Type B pancreatic cell (in vitro differentiated cells): ENCODE results near the gene PFN3. TPM values are rescaled to one million over a fixed set of nuclear protein-coding genes. Genes with fewer than 3 reads are reported as not detected.

Source experiments
- DNase-seq: peaks from one replicate; pipeline ENCODE4 v3.0.0; 2021; ENCODE audit warnings: mixed read lengths; ENCODE audit not compliant: unreplicated experiment; ENCODE audit errors: extremely low spot score
- H3K27ac Mint-ChIP-seq: 2 replicates; pipeline ENCODE4 v1.8.0; 2021; ENCODE audit warnings: mild to moderate bottlenecking, mixed read lengths
- H3K27me3 Mint-ChIP-seq: 2 replicates; pipeline ENCODE4 v1.8.0; 2021; ENCODE audit warnings: mixed read lengths
- H3K36me3 Mint-ChIP-seq: 2 replicates; pipeline ENCODE4 v1.8.0; 2021; ENCODE audit warnings: mixed read lengths
- H3K4me1 Mint-ChIP-seq: one replicate; pipeline ENCODE4 v1.8.0; 2021; ENCODE audit warnings: mixed read lengths; ENCODE audit not compliant: unreplicated experiment
- H3K4me3 Mint-ChIP-seq: 2 replicates; pipeline ENCODE4 v1.8.0; 2021; ENCODE audit warnings: mild to moderate bottlenecking, mixed read lengths
- H3K9me3 Mint-ChIP-seq: 2 replicates; pipeline ENCODE4 v1.8.0; 2021; ENCODE audit warnings: mixed read lengths
- total RNA-seq: library from RNA; stranded (reverse); gene quantifications from 2 replicates; pipeline ENCODE4 v1.2.1, GENCODE V29; 2021; ENCODE audit warnings: low replicate concordance
- TF ChIP-seq, protein P1 (sequence below): fragments of 200-600 bp; sonication (generic); conservative IDR thresholded peaks from 2 replicates; pipeline ENCODE4 v1.5.0; 2021; ENCODE audit warnings: antibody characterized with exemption, mild to moderate bottlenecking

PFN3 gene
- total RNA-seq, 1 donor from 2014 or later, result not detected

DNA sequence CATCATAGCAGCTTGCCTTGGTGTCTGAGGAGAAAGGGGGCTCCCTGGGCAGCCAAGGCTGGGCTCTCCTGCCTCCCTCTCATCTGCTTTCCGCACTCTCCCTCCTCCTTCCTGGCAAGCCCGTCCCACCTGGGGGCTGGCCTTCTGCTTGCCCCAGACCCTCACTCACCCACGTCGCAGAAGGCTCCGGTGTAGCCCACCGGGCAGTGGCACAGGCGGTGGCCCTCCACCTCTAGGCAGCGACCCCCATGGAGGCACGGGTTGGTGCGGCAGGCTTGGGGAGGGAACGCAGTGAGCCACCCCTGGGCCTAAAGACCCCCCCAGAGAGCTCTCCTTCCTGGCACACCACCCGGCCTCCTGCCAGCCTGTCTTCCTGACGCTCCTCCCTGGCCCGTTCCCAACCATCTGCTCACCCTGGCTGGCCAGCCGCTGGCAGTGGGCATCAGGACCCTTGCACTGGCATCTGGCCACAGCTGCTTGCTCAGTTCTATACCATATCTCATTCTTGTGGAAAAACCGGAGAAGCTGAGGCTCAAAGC, 4.2 kb upstream of the PFN3 start:
- no peaks in the 10 kb centered on the region for H3K9me3 Mint-ChIP-seq
- DNase-seq, result no peak
- H3K27ac Mint-ChIP-seq, result no peak overlapping the region
- peaks cover 8% of the 10 kb centered on the region for H3K4me1 Mint-ChIP-seq
- peaks cover 70% of the 10 kb centered on the region for H3K27me3 Mint-ChIP-seq
- TF ChIP-seq, protein P1, sequence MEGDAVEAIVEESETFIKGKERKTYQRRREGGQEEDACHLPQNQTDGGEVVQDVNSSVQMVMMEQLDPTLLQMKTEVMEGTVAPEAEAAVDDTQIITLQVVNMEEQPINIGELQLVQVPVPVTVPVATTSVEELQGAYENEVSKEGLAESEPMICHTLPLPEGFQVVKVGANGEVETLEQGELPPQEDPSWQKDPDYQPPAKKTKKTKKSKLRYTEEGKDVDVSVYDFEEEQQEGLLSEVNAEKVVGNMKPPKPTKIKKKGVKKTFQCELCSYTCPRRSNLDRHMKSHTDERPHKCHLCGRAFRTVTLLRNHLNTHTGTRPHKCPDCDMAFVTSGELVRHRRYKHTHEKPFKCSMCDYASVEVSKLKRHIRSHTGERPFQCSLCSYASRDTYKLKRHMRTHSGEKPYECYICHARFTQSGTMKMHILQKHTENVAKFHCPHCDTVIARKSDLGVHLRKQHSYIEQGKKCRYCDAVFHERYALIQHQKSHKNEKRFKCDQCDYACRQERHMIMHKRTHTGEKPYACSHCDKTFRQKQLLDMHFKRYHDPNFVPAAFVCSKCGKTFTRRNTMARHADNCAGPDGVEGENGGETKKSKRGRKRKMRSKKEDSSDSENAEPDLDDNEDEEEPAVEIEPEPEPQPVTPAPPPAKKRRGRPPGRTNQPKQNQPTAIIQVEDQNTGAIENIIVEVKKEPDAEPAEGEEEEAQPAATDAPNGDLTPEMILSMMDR, result no peak
- peak overlapping the region; percentile 72 for H3K4me3 Mint-ChIP-seq
- no peaks in the 10 kb centered on the region for H3K36me3 Mint-ChIP-seq

DNA sequence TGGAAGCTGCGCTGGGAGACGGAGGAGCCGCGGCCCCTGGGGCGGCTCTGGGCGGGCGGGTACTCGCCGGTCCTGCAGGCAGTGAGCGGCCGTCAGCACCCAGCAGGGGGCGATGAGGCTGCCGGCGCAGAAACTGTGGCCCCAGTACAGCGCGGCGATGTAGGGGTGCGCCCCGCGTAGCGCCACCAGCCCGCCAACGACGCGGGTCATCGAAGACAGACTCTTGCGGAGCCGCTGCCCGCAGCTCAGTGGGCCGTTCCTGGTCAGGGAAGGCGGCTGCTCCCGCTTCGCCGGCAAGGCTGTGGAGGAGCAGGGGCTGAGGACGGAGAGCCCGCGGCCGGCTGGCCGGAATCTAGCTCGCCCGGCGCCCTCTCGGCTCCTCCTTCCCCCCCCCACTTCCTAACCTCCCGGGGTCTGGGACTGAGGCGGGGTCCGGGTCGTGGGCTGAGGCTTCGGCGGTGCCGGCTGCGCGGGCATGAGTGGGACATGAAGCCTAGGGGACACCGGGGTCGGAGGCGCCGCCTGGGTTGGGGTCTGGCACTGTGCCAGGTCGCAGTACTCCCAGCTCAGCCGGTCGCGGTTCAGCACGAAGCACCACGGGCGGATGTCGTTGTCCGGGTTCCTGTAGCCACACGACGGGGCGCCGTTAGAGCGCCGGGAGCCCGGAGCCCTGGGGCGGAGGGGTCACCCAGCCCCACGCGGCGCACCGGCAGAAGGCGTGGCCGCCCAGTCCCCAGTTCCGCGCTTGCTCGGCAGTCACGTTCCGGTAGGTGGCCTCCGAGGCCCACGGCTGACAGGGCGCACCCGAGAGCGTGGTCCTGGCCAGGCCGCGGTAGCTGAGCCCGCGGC, 3.6 kb upstream of the PFN3 start:
- Mint-ChIP-seq H3K27me3 (peaks cover 63% of the 10 kb centered on the region), H3K4me3 (peak overlapping the region; percentile 91)
- TF ChIP-seq, protein P1, result peak; percentile 78

DNA sequence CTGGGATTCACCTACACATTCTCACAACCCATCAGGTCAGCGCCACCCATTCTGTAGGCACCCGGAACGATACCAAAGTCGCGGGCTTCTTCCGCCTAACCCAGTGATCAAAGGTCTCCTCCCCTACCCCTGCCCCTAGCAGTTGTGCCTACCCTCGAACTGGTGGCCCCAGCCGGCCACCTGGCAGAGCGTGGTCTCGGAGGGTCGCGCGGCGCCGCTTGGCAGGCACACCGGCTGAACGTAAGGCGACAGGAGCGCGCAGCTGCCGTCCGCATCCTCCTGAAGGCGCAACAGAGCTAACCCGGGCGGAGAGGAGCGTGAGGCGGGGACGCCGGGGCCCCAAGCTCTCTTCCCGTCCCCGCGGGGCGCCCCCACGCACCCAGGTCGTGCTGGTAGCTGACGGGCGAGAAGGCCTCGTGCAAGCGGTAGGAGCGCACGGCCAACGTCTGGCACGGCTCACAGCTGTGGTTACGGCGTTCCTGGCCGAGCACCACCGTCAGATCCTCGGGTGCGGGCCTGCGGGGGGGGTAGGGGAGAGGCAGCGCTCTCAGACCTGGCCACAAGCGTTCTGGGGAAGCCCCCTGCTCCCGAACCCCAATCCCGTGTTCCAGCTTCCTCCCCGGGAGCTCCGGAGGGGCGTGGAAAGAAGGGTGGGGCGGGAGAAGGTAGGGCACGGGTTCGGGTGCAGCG, 2.8 kb upstream of the PFN3 start:
- peaks cover 61% of the 10 kb centered on the region for H3K27me3 Mint-ChIP-seq
- DNase-seq, result no peak
- H3K4me3 Mint-ChIP-seq, result peak overlapping the region; percentile 91
- TF ChIP-seq, protein P1, result no peak
- no peaks in the 10 kb centered on the region for H3K9me3 Mint-ChIP-seq
- no peaks in the 10 kb centered on the region for H3K36me3 Mint-ChIP-seq
- H3K27ac Mint-ChIP-seq, result peak overlapping the region; percentile 84
- peaks cover 8% of the 10 kb centered on the region for H3K4me1 Mint-ChIP-seq

More for the DNA sequence above, 3.6 kb upstream of the PFN3 start:
- no peaks in the 10 kb centered on the region for H3K9me3 Mint-ChIP-seq
- H3K4me1 Mint-ChIP-seq, result peaks cover 8% of the 10 kb centered on the region
- no peak overlapping the region for H3K27ac Mint-ChIP-seq
- peak; percentile 82 for DNase-seq
- no peaks in the 10 kb centered on the region for H3K36me3 Mint-ChIP-seq

DNA sequence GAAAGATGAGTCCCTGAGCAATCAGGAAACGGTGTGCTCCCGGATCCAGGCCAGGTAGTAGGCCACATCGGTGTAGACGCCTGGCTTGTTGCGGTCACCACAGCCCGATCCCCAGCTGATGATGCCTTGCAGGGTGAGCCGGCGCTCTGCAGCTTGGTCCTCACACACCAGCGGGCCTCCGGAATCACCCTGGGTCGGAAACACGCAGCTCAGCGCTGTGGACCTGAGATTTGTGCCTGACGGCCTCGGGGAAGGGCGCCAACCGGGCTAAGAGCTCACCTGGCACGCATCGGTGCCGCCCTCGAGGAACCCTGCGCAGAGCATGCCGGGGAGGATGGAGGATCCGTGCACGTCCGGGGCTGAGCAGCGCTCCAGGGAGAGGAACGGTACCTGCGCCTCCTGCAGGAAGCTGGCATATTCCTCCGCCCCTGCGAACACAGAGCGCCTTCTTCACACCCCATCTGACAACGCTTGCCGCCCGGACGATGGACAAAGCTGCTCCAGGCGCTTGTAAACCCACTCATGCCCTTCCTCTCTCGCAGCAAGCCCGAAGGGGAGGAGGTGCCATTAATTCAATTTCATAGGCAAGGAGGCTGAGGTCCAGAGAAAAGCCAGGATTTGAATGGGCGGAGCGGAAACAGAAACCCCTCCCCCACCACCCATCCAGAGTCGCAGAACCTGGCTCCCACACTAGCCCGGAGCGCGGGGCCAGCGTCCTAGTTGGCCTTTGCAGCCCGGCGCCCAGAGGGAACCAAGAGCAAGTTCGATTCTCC, 2.0 kb upstream of the PFN3 start:
- H3K27ac Mint-ChIP-seq, result peak overlapping the region; percentile 84
- H3K9me3 Mint-ChIP-seq, result no peaks in the 10 kb centered on the region
- peaks cover 58% of the 10 kb centered on the region for H3K27me3 Mint-ChIP-seq

More for the DNA sequence above, 2.0 kb upstream of the PFN3 start:
- DNase-seq, result peak; percentile 82
- TF ChIP-seq, protein P1, result peak; percentile 68
- Mint-ChIP-seq H3K4me1 (peaks cover 8% of the 10 kb centered on the region), H3K4me3 (peak overlapping the region; percentile 91), H3K36me3 (no peaks in the 10 kb centered on the region)
